C4-2B (cell line): Measurements from ENCODE around the gene DEDD.

Experiments
- H3K27ac ChIP-seq: fragments of 450-650 bp; 2 replicates; pipeline ENCODE4 v1.5.1; 2017
- CTCF ChIP-seq: fragments of 450-650 bp; conservative IDR thresholded peaks from 2 replicates; pipeline ENCODE4 v1.5.1; 2017; ENCODE audit warnings: mild to moderate bottlenecking
- ZFX ChIP-seq: fragments of 450-650 bp; IDR thresholded peaks from 2 replicates; pipeline ENCODE4 v1.6.1; 2017

Gene DEDD

GRCh38 chr1:161098210-161099068, 34.0 kb downstream of the DEDD start, which contains the start of gene KLHDC9:
Gene KLHDC9, plus strand, starts transcription at chr1:161098361. Its CDS starts 175 bp downstream, at chr1:161098536.
- H3K27ac ChIP-seq, result peak within 1 kb of the TSS; percentile 75
- TF ChIP-seq CTCF, result no peak
- TF ChIP-seq ZFX, result peak; percentile 84

DNA sequence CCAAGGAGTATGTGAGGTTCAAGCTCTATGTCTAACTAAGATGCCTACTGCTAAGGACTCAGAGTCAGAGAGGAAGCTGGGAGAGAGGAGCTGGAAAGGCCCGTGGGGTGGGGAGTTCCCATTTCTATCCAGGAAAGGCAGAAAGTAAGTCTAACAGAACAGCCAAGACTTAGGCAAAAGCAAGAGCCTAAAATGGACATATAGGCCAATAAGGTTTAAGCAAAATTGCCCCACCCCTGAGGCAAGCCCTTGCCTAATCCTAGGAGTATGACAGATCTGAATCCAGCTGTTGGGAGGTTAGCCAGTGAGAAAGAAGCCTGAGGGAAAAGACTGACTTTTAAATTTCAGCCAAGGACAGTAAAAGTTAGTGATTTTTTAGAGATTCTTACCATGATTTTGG, 35.9 kb downstream of the DEDD start:
- H3K27ac ChIP-seq, result no peak overlapping the region
- no peak for TF ChIP-seq ZFX
- no peak for TF ChIP-seq CTCF

GRCh38 chr1:161096015-161096414, 36.5 kb downstream of the DEDD start:
- TF ChIP-seq ZFX, result no peak
- TF ChIP-seq CTCF, result no peak
- no peak overlapping the region for H3K27ac ChIP-seq

GRCh38 chr1:161095230-161095629, 37.2 kb downstream of the DEDD start:
- no peak for TF ChIP-seq ZFX
- no peak for TF ChIP-seq CTCF
- no peak overlapping the region for H3K27ac ChIP-seq

- no peak for TF ChIP-seq CTCF
- TF ChIP-seq ZFX, result no peak
- H3K27ac ChIP-seq, result no peak overlapping the region
These were observed 38.0 kb downstream of the DEDD start for GRCh38 chr1:161094481-161094880.

DNA sequence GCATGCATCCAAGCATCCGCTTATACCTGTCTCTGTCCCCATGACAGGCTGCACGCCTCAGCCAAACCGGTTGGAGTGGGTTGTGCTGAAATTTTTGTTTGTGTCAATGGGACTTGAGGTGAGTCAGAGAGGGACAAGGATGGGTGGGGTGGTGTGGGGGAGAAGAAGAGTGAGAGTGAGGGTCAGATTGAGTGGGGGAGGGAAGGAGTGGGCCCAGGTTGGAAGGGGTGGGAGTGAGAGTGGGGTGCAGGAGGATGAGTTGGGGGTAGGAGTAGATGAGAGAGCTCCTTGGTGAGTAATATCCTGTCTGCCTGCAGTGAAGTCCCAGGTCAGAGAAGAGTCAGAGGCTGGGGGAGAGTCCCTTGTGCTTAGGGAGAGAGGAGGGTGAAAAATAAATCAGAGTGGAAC, 39.8 kb downstream of the DEDD start:
- TF ChIP-seq CTCF (no peak), ZFX (no peak)
- no peak overlapping the region for H3K27ac ChIP-seq

- no peak overlapping the region for H3K27ac ChIP-seq
- no peak for TF ChIP-seq ZFX
- TF ChIP-seq CTCF, result no peak
These were observed 40.5 kb downstream of the DEDD start for GRCh38 chr1:161091796-161092507.
